ENCODE measurements around the gene GRIN1. TPM values are rescaled to one million over a fixed set of nuclear protein-coding genes. Genes with fewer than 3 reads are reported as not detected.

The GRIN1 gene
- polyA plus RNA-seq, 3 donors, result not detected

DNA sequence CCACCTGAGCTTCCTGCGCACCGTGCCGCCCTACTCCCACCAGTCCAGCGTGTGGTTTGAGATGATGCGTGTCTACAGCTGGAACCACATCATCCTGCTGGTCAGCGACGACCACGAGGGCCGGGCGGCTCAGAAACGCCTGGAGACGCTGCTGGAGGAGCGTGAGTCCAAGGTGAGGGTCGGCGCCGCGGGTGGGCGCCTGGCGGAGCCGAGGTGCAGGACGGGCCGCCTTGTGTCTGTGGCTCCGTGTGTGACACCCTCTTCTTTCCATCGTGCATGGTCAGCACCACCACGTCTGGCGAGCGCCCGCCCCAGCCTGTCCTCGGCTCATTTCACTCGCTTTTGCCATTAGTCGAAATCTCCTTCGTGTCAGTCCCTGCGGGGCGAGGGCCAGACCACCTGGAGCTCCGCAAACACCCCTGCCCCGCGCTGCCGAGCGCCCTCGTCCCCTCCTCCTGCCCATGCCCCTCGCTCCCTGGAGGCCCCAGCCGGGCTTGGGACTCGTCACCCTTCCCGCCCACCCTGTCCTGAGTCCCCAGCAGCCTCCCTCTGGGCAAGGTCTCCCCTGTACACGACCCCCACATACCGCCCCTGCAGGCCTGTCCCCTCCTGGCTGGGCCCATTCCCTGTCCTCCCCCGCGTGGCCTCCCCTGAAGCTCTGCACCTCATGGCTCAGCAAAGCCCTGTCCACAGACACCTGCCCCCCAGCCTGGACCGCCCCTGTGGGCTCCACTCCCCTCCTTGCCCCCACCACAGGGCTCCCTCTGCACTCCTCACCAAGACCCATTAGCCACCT is 7.0 kb downstream of the GRIN1 start:
- DNase-seq (ENCODE audit: low read depth in 3 of 3, low spot score in 2 of 3), result no peak

DNA sequence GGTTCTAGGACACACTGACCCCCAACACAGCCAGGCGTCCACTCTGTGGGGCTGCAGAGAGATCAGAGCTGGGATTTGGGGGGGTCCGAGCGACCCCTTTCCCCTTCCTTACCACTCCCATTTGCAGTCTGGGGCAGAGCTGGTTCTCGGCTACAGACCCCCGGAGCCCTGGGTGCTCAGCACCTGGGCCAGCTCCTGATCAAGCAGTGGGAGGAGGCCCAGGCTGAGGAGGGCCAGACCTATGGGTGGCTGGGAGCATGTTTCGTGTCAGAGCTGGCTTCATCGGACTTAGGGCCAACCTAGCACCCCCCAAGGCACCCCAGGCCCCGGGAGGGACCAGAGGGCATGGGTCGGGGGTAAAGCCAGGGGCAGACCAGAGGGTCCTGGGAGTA is 7.6 kb downstream of the GRIN1 start:
- DNase-seq (ENCODE audit: low read depth in 3 of 3, low spot score in 2 of 3), result no peak

DNA sequence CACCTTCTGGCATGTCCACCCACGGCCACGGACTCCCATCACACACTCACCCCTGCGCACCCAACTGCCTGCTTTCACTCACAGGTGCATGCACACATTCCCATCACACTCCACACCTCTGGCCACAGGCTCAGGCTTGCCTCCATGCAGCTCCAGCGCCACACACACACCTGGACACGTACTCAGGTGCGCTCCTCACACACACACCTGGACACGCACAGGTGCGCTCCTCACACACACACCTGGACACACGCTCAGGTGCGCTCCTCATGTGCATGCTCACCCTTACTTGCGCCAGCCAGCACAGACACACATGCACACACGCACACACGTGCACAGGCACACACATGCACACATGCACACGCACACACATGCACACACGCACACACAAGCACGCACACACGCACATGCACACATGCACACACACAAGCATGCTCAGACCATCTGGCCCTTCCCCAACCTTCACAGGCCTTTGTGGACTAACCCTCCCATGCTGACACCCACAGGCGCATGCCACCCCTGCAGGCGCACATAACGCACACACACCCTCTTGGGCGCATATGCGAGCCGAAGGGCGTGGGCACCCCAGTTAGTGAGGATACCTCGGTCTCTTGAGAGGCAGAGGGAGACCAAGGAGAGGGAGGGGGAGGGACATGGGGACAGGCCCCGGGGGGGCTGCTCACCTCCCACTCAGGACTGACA is 8.3 kb downstream of the GRIN1 start:
- DNase-seq (ENCODE audit: low read depth in 3 of 3, low spot score in 2 of 3), result no peak

DNA sequence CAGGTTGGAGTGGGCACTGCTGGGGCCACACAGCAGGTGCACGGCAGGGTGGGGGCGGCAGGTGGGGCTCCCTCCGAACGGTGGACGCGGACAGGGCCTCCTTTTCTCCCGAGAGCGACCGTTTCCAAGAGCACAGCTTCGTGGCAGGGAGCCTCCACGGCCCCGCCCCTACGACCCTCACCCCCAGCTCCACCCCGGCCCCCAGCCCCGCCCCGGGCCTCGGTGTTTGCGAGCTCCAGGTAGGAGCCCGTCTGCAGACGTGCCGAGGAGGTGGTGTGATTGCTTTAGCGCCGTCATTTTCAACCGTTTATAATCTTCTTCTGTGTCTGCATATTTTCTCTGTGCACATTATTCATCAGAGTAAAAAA is 8.8 kb downstream of the GRIN1 start:
- no peak for DNase-seq (ENCODE audit: low read depth in 3 of 3, low spot score in 2 of 3)

DNA sequence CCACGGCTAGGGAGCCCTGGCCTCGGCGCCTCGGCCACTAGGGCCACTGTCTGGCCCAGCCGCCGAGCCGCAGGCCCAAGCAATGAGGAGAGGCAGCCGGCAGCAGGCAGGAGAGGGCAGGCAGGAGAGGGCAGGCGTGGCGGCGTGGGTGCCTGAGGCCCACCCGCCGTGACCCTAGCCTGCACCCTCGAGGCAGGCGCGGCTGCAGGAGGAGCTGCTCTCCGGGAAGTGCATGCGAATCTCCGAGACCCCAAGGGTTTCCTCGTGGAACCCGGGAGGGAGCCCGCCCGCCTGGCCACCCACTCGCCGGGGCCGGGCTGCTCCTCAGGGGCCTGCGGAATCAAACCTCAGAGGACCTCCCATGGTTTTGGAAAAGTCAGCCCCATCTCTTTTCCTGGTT is 9.3 kb downstream of the GRIN1 start:
- no peak for DNase-seq (ENCODE audit: low read depth in 3 of 3, low spot score in 2 of 3)

DNA sequence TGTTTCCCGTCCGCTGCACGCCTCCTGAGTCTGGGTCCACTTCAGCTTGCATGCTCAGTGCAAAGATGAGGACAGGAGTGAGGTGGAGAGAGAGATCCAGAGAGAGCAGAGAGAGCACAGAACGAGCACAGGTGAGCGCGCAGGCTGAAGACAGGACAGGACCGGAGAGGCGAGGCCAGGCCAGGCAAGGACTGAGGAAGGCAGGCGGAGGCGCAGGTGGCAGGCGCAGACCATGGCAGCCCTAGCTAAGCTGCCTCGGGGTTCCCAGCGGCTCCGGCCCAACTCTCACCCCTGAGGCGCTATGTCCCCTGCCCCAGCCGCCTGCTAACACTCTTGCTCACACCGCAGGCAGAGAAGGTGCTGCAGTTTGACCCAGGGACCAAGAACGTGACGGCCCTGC is 9.7 kb downstream of the GRIN1 start:
- DNase-seq (ENCODE audit: low read depth in 3 of 3, low spot score in 2 of 3), result no peak

DNA sequence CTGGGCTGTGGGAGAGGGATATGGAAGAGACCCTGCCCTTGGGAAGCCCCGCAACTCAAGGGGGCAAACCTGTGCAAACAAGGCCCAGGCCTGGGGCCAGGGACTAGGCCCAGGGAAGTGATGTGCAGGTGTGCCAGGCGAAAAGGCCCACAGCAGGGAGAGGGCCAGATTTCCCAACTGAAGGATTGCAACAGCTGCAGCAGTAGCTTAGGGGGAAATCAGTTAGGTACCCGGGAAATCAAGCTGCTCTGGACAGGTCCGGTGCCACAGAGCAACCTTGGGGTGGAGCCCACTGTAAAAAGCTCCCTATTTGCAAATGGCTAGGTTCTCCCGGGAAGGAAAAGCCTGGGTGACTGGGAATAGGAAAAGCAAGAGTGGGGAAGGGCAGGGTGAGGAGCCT is 10.4 kb downstream of the GRIN1 start:
- no peak for DNase-seq (ENCODE audit: low read depth in 3 of 3, low spot score in 2 of 3)

DNA sequence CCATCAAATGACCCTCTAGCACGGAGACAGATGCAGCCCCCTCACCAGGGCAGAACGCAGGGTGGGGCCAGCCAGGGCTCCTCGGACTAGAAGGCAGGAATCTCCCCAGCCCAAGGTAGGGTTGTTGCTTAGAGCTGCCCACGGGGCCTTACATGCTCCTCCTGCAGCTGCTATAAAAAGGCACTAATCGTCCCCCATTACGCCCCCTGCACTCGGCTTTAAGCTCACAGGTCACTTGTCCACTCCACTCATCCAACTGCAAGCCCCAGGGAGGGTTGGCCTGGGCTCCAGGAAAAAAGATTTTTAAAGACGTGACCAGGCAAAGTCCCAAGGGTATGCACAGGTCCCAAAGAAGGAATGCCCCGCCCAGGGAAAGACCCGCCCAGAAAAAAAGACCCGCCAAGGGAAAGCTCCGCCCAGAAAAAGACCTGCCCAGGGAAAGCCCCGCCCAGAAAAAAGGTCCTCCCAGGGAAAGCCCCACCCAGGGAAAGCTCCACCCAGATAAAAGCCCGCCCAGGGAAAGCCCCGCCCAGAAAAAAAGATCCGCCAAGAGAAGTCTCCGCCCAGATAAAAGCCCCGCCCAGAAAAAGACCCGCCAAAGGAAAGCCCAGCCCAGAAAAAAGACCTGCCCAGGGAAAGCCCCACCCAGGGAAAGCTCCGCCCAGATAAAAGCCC is 11.1 kb downstream of the GRIN1 start:
- no peak for DNase-seq (ENCODE audit: low read depth in 3 of 3, low spot score in 2 of 3)

DNA sequence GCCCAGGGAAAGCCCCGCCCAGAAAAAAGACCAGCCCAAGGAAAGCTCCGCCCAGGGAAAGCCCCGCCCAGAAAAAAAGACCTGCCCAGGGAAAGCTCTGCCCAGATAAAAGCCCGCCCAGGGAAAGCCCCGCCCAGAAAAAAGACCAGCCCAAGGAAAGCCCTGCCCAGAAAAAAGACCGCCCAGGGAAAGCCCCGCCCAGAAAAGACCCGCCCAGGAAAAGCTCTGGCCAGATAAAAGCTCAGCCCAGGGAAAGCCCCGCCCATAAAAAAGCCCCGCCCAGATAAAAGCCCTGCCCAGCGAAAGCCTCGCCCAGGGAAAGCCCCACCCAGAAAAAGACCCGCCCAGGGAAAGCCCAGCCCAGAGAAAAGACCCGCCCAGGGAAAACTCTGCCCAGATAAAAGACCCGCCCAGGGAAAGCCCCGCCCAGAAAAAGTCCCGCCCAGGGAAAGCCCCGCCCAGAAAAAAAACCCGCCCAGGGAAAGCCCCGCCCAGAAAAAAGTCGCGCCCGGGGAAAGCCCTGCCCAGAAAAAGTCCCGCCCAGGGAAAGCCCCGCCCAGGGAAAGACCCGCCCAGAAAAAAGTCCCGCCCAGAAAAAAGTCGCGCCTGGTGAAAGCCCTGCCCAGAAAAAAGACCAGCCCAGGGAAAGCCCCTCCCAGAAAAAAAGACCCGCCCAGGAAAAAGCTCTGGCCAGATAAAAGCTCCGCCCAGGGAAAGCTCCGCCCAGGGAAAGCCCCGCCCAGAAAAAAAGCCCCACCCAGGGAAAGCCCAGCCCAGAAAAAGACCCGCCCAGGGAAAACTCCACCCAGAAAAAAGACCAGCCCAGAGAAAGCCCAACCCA is 11.9 kb downstream of the GRIN1 start:
- no peak for DNase-seq (ENCODE audit: low read depth in 3 of 3, low spot score in 2 of 3)

DNA sequence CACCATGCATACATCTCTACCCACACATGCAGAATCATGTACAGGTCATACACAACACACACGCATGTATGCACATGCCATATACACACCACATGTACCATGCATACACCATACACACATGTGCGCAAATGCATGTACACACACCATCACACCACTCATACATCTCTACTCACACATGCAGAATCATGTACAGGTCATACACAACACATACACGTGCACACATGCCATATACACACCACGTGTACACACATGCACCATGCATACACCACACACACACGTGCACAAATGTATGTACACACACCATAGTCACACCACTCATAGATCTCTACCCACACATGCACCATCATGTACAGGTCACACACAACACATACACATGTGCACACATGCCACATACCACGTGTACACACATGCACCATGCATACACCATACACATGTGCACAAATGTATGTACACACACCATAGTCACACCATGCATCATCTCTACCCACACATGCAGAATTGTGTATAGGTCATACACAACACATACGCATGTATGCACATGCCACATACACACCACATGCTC is 14.0 kb downstream of the GRIN1 start:
- no peak for DNase-seq (ENCODE audit: low read depth in 3 of 3, low spot score in 2 of 3)

DNA sequence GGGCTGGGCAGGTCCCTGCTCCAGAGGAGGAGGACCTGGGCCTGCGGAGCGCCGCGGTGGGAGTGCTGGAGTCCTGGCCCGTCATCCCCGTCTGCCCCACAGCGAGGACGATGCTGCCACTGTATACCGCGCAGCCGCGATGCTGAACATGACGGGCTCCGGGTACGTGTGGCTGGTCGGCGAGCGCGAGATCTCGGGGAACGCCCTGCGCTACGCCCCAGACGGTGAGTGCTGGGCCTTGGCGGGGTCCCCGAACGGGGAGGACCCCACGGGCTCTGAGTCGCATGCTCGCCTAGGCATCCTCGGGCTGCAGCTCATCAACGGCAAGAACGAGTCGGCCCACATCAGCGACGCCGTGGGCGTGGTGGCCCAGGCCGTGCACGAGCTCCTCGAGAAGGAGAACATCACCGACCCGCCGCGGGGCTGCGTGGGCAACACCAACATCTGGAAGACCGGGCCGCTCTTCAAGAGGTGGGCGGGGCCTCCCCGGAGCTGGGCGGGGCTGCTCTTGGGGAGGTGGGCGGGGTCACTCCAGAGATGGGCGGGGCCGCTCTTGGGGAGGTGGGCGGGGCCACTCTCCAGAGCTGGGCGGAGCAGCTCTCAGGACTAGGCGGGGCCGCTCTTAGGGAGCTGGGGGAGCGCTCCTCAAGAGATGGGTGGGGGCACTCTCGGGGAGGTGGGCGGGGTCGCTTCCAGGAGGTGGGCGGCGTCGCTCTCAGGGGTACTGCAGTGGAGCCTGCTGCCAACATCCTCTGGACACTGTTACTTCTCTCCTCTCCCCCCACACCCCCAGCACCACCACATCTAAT is 17.8 kb downstream of the GRIN1 start:
- DNase-seq (ENCODE audit: low read depth in 3 of 3, low spot score in 2 of 3), result no peak

DNA sequence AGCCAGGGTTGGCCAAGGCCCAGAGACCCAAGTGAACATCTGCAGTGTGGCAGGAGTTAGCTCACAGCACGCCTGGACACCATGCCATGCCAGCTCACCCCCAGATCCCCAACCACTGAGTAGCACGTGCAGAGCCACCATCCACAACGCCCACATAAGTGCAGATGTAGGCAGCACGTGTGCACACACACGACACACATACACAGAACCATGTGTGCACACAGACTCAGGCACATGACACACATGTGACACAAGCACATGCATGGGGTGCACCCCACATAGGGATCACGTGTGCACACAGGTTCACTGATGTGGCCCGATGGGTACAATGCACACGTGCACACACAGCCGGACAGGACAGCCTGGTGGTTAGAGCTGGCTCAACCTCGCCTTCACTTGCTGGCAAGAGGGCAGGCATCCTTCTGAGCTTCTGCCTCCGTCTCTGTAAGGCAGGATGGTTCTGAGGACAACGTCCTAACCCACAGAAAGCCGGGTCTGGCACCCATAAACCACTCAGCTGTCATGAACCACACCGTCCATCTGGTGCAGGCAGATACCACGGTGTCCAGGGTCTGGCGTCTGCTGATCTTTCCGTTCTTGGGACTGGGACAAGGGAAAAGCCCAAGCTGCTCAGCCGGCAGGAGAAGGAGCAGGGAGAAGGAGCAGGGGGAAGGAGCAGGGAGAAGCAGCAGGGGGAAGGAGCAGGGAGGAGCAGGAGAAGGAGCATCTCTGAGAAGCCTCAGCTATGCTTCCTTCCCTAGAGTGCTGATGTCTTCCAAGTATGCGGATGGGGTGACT is 18.9 kb downstream of the GRIN1 start:
- DNase-seq (ENCODE audit: low read depth in 3 of 3, low spot score in 2 of 3), result no peak

DNA sequence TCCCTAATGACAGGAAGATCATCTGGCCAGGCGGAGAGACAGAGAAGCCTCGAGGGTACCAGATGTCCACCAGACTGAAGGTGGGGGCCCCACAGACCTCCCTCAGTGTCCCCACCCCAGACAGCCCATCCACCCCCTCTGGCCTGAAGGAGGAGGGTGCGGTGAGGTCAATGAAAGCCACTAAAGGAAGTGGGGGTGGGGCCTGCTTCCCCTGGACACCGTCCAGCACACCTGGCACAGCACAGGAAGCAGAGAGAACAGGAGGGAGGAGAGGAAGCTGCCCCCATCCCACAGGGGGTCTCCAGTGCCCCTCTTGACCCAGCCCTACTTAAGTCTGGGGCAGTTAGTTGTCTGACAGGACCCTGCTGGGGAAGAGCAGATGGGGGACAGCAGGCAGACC is 19.7 kb downstream of the GRIN1 start:
- DNase-seq (ENCODE audit: low read depth in 3 of 3, low spot score in 2 of 3), result no peak

DNA sequence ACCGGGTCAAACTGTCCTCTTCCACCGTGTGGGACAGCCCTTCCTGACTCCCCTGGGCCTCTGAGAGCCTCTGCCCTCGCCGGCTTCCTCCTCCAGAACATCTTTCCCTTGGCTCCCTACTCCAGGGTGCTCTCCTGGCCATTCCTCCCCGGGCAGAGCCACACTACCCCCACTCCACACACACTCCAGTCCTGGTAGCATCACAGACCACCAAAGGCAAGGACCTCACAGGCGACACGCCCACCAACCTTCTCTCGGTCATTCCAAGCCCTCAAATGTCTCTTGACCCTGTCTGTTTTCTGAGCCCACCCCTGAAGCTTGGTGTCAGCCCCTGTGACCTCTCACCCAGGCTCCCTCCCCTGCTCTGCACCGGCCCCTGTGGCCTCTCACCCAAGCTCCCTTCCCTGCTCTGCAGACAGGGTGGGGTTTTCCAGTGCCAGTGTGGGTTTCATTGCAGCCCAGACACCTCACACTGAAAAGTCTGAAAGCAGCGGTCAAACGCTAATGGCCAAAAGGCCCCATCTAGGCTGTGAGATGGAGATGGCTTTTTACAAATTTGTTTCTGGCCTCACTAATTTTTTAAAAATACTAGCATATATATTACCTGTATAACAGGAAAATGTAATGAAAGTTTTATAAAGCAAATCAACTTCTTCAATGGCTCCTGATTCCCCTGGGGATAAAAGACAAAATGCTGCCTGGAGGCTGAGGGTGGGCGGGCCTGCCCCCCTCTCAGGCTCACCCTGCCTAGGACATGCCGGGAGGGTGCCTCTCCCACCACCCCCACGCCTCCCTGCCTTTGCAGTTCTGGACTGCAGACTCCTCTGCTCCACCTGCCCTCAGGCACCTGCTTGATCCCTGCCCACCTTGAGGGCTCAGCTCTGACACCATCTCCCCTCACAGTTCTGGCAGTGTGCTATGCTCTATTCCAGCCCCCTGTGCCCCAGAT is 20.4 kb downstream of the GRIN1 start:
- DNase-seq (ENCODE audit: low read depth in 3 of 3, low spot score in 2 of 3), result no peak

DNA sequence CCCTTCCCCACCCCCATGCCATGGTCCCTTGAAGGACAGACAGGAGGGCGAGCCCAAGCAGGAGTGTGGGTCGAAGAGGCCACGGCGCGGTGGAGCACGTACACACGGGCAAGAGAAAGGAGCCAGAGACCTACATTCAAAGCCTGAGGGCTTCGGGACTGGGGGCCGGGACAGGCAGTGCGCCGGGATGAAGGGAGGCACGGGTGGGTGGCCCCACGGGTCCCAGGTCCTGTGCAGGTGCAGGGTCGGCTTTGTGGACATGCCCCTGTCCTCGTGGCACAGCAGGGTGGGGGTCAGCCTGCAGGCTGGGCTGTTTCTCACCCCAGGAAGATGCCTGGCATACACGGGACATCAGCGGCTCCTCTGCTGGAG is 21.1 kb downstream of the GRIN1 start:
- no peak for DNase-seq (ENCODE audit: low read depth in 3 of 3, low spot score in 2 of 3)

DNA sequence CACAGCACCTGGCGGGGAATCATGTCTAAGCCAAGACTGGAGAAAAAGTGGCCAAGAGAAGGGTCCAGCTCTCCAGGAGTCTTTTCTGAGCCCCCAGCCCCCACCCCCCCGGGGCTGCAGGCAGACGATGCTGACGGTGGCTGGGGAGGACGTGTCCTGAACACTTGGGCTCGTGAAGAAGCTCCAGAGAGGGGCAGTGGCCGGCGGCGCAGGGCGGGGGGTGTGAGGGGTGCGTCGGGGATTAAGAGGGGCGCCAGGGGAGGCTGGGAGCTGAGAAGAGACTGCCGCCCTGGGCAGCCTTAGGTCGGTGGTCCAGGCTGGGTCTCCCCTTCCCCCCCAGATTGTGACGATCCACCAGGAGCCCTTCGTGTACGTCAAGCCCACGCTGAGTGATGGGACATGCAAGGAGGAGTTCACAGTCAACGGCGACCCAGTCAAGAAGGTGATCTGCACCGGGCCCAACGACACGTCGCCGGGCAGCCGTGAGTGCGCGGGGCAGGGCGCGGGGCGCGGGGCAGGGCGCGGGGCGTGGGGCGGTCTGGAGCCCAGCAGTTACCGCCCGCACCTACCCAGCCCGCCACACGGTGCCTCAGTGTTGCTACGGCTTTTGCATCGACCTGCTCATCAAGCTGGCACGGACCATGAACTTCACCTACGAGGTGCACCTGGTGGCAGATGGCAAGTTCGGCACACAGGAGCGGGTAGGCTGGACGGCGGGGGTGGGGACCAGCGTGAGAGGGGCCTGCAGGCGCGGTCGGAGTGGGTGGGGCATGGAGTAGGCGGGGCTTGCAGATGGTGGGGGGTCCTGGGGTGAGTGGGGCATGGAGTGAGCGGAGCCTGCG is 22.0 kb downstream of the GRIN1 start:
- no peak for DNase-seq (ENCODE audit: low read depth in 3 of 3, low spot score in 2 of 3)

Measured in right renal cortex interstitium (tissue), 3 donors.